HFFc6 (cell line): ENCODE measurements around the gene CATSPERB. TPM values are rescaled to one million over a fixed set of nuclear protein-coding genes. Genes with fewer than 3 reads are reported as not detected.
"Not testable (repeated sequence)": the region's sequence is repeated elsewhere in the genome, so short reads cannot be mapped to it uniquely, and the experiment has no call there.

Experiments
- DNase-seq: peaks from one replicate; pipeline ENCODE4 v3.0.0-alpha.2; 2018
- H3K27ac Mint-ChIP-seq: 2 replicates; pipeline ENCODE4 v1.8.0; 2020; ENCODE audit warnings: mild to moderate bottlenecking, mixed read lengths
- H3K27me3 Mint-ChIP-seq: 2 replicates; pipeline ENCODE4 v1.8.0; 2021; ENCODE audit warnings: mild to moderate bottlenecking, moderate library complexity, mixed read lengths; ENCODE audit not compliant: insufficient read depth
- H3K36me3 Mint-ChIP-seq: 2 replicates; pipeline ENCODE4 v1.8.0; 2021; ENCODE audit warnings: low read depth, mixed read lengths
- H3K4me1 Mint-ChIP-seq: 2 replicates; pipeline ENCODE4 v1.8.0; 2020; ENCODE audit warnings: low read depth, mixed read lengths
- H3K4me3 Mint-ChIP-seq: 2 replicates; pipeline ENCODE4 v1.8.0; 2020; ENCODE audit warnings: mild to moderate bottlenecking, moderate library complexity, mixed read lengths
- H3K9me3 Mint-ChIP-seq: 2 replicates; pipeline ENCODE4 v1.8.0; 2020; ENCODE audit warnings: mild to moderate bottlenecking, mixed read lengths
- total RNA-seq, 6 experiments: library from RNA; stranded (reverse); fragmentation: NEBNext Ultra II Directional; extraction: Animal tissue kit (Norgen Biotek cat#: 25700); gene quantifications; 2 replicates in 1 of 6; 3 replicates in 5 of 6; pipeline ENCODE4 v1.2.3, GENCODE V29; 2021
- TF ChIP-seq, protein P1 (sequence below): fragments of 200-600 bp; sonication (generic); IDR thresholded peaks from 2 replicates; pipeline ENCODE4 v1.5.0; 2021; ENCODE audit warnings: antibody characterized with exemption, mild to moderate bottlenecking

CATSPERB gene
- total RNA-seq, 6 experiments from 2014 or later, result not detected

DNA sequence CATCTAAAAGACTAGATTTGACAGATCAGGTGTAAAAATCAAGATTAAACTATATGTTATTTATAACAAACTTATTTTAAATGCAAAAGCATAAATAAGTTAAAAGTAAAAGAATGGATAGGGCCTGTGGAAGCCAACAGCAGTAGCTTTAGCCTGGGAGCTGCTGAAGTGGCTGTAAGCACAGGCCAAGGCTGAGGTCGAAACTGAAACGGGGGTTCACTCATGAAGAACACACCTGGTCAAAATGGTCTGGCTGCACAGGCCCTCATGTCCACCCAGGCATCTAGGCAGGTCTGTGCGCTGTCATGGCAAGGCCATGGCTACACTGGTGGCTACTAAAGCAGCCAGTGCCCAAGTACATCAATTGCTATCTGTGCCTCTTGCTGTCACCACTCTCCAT lies 23.1 kb downstream of the CATSPERB start:
- H3K36me3 Mint-ChIP-seq, result no peaks in the 10 kb centered on the region
- H3K4me1 Mint-ChIP-seq, result no peaks in the 10 kb centered on the region
- TF ChIP-seq, protein P1, sequence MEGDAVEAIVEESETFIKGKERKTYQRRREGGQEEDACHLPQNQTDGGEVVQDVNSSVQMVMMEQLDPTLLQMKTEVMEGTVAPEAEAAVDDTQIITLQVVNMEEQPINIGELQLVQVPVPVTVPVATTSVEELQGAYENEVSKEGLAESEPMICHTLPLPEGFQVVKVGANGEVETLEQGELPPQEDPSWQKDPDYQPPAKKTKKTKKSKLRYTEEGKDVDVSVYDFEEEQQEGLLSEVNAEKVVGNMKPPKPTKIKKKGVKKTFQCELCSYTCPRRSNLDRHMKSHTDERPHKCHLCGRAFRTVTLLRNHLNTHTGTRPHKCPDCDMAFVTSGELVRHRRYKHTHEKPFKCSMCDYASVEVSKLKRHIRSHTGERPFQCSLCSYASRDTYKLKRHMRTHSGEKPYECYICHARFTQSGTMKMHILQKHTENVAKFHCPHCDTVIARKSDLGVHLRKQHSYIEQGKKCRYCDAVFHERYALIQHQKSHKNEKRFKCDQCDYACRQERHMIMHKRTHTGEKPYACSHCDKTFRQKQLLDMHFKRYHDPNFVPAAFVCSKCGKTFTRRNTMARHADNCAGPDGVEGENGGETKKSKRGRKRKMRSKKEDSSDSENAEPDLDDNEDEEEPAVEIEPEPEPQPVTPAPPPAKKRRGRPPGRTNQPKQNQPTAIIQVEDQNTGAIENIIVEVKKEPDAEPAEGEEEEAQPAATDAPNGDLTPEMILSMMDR, result no peak
- no peak for DNase-seq
- peaks cover 5% of the 10 kb centered on the region for H3K9me3 Mint-ChIP-seq
- H3K27me3 Mint-ChIP-seq, result no peaks in the 10 kb centered on the region
- H3K4me3 Mint-ChIP-seq, result no peak overlapping the region
- H3K27ac Mint-ChIP-seq, result no peak overlapping the region

DNA sequence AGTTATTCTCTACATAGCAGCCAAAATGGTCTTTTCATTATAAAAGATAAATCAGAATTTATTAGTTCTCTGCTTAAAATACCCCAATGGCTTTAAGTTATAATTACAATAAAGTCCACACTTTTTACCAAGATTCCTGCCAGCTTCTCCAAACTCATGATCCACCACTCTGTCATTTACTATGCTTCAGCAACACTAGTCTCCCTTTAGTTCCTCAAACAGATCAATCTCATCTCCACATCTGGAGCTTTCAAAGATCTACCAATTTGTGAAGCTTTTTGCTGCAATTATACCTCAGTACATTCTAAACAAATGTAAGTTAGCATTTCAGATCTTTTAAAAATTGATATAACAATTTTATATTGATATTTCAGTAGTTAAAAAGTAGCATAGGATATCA lies 24.9 kb downstream of the CATSPERB start:
- Mint-ChIP-seq H3K4me1 (no peaks in the 10 kb centered on the region), H3K9me3 (peaks cover 5% of the 10 kb centered on the region), H3K27me3 (no peaks in the 10 kb centered on the region), H3K27ac (no peak overlapping the region), H3K4me3 (no peak overlapping the region), H3K36me3 (no peaks in the 10 kb centered on the region)
- TF ChIP-seq, protein P1, result no peak
- DNase-seq, result no peak

DNA sequence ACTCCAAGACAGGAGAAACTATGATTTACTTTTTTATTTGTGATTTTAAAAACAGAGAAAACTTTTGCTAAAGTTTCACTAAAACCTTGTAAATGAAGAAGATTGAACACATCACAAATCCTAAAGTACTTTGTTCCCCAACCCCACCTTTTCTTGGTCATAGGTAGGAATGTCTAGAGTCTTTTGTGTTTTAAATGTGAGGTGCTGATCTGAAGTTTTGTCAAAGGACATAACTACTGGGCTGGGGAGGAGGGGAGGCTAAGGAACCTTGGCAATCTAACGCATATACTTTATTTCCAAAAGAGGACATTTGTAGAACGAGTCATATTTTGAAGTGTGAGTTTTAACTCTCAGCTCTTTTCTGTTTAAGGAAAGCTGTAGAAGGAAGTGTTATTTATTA lies 37.2 kb downstream of the CATSPERB start:
- H3K36me3 Mint-ChIP-seq, result no peaks in the 10 kb centered on the region
- no peak overlapping the region for H3K27ac Mint-ChIP-seq
- H3K4me3 Mint-ChIP-seq, result no peak overlapping the region
- TF ChIP-seq, protein P1, result no peak
- no peaks in the 10 kb centered on the region for H3K4me1 Mint-ChIP-seq
- no peak for DNase-seq
- no peaks in the 10 kb centered on the region for H3K27me3 Mint-ChIP-seq
- H3K9me3 Mint-ChIP-seq, result peaks cover 25% of the 10 kb centered on the region

DNA sequence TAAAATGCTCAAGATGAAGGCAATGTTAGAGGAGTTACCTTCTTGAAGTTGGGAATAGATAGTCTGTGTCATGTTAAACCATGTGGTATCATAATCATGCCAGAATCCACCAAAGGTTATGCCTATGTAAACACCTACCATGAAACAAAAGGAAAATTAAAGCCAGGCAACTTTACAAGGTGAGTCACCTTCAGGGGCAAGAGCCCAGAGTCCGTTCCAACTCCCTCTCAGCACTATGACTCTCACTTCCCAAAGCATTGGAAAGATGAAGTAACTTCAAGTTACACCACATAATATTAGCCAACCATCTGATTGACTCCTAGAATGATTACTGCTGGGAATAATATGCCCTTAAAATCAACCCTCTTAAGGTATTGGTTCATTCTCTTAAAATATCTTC lies 38.5 kb downstream of the CATSPERB start:
- Mint-ChIP-seq H3K27ac (no peak overlapping the region), H3K9me3 (peaks cover 26% of the 10 kb centered on the region)
- DNase-seq, result no peak

DNA sequence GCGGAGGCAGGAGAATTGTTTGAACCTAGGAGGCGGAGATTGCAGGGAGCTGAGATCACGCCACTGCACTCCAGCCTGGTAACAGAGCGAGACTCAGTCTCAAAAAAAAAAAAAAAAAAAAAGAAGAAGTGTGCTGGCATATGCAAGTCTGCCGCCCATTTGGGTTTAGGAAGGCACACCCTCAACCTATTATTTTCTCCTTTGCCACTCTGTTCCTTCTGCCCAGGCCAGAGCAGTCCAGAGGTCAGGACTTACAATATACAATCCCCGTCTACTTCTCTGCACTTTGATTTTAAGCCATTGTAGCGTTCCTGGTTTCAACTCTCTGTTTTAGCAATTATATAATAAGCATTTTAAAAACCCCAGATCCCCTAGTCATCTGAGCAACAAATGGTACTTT lies 39.8 kb downstream of the CATSPERB start:
- no peaks in the 10 kb centered on the region for H3K36me3 Mint-ChIP-seq
- H3K27me3 Mint-ChIP-seq, result no peaks in the 10 kb centered on the region
- H3K9me3 Mint-ChIP-seq, result peaks cover 22% of the 10 kb centered on the region
- no peak for DNase-seq
- no peaks in the 10 kb centered on the region for H3K4me1 Mint-ChIP-seq
- TF ChIP-seq, protein P1, result no peak
- H3K27ac Mint-ChIP-seq, result no peak overlapping the region
- no peak overlapping the region for H3K4me3 Mint-ChIP-seq

More for the DNA sequence above, 38.5 kb downstream of the CATSPERB start:
- Mint-ChIP-seq H3K4me3 (no peak overlapping the region), H3K27me3 (no peaks in the 10 kb centered on the region), H3K4me1 (no peaks in the 10 kb centered on the region), H3K36me3 (no peaks in the 10 kb centered on the region)
- TF ChIP-seq, protein P1, result no peak

DNA sequence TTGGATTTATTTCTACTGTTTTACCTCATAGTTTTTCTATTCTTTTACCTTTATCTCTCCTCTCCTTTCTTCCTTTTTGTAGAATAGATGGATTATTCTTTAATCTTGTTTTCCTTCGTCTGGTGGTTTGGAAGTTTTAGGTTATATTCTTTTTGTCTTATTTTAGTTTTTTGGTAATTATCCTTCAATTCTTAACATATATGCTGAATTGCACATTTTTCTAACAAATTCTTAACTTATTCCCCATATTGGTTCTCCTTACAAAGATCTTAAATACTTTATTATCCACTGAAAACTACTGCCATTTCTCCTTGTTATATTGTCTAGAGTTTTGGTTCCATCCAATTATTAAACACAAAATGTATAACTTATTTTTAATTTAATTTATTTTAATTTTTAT lies 42.3 kb downstream of the CATSPERB start:
- no peak for DNase-seq
- Mint-ChIP-seq H3K36me3 (no peaks in the 10 kb centered on the region), H3K9me3 (peaks cover 15% of the 10 kb centered on the region), H3K27ac (no peak overlapping the region), H3K4me3 (no peak overlapping the region), H3K27me3 (no peaks in the 10 kb centered on the region), H3K4me1 (no peaks in the 10 kb centered on the region)
- TF ChIP-seq, protein P1, result no peak

DNA sequence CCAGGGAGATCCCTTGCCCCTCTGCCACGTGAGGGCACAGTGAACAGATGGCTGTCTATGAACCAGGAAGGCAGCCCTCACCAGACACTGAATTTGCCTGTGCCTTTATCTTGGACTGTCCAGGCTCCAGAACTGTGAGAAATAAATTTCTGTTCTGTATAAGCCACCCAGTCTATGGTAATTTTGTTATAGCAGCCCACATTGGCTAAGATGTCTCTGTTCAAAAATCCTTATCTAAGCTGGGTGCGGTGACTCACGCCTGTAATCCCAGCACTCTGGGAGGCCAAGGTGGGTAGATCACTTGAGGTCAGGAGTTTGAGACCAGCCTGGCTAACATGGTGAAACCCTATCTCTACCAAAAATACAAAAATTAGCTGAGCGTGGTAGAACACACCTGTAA lies 44.5 kb downstream of the CATSPERB start:
- peaks cover 18% of the 10 kb centered on the region for H3K9me3 Mint-ChIP-seq
- H3K36me3 Mint-ChIP-seq, H3K27me3 Mint-ChIP-seq, H3K4me1 Mint-ChIP-seq, DNase-seq, H3K4me3 Mint-ChIP-seq, H3K27ac Mint-ChIP-seq: not testable (repeated sequence)
